H9 (cell line): ENCODE data around the gene HRC. TPM values are rescaled to one million over a fixed set of nuclear protein-coding genes. Genes with fewer than 3 reads are reported as not detected.

Experiments
- DNase-seq: peaks from one replicate; pipeline ENCODE4 v3.0.0-alpha.2; 2017
- H2AFZ ChIP-seq: one replicate; pipeline ENCODE4 v1.6.1; 2013; ENCODE audit warnings: mild to moderate bottlenecking, low read length, control low read depth, moderate library complexity
- H2AK5ac ChIP-seq: 2 replicates; pipeline ENCODE4 v1.6.1; 2013; ENCODE audit warnings: low read length, control low read depth, mixed read lengths; ENCODE audit not compliant: insufficient read length
- H2BK120ac ChIP-seq: one replicate; pipeline ENCODE4 v1.6.1; 2013; ENCODE audit warnings: low read depth, mild to moderate bottlenecking, low read length, control low read depth, inconsistent platforms; ENCODE audit not compliant: poor library complexity, severe bottlenecking
- H2BK12ac ChIP-seq: 2 replicates; pipeline ENCODE4 v1.6.1; 2013; ENCODE audit warnings: low read length, control low read depth, mixed read lengths, low read depth; ENCODE audit not compliant: insufficient read length
- H2BK15ac ChIP-seq: 2 replicates; pipeline ENCODE4 v1.6.1; 2013; ENCODE audit warnings: low read depth, low read length, control low read depth
- H2BK20ac ChIP-seq: one replicate; pipeline ENCODE4 v1.6.1; 2013; ENCODE audit warnings: low read depth, mild to moderate bottlenecking, low read length, control low read depth, inconsistent platforms; ENCODE audit not compliant: poor library complexity, severe bottlenecking
- H2BK5ac ChIP-seq: 2 replicates; pipeline ENCODE4 v1.6.1; 2013; ENCODE audit warnings: low read length, control low read depth, mixed read lengths; ENCODE audit not compliant: insufficient read length
- H3K14ac ChIP-seq: 2 replicates; pipeline ENCODE4 v1.6.1; 2013; ENCODE audit warnings: low read length, control low read depth; ENCODE audit not compliant: insufficient read depth
- H3K18ac ChIP-seq: 2 replicates; pipeline ENCODE4 v1.6.1; 2013; ENCODE audit warnings: low read depth, mild to moderate bottlenecking, mixed read lengths, low read length, control low read depth; ENCODE audit not compliant: insufficient read length
- H3K23ac ChIP-seq: 2 replicates; pipeline ENCODE4 v1.6.1; 2013; ENCODE audit warnings: low read length, control low read depth, mixed read lengths, low read depth; ENCODE audit not compliant: insufficient read length
- H3K23me2 ChIP-seq: 2 replicates; pipeline ENCODE4 v1.6.1; 2013; ENCODE audit warnings: low read depth, mild to moderate bottlenecking, mixed read lengths, low read length, control low read depth; ENCODE audit not compliant: insufficient read length, poor library complexity, severe bottlenecking
- H3K27ac ChIP-seq: 2 replicates; pipeline ENCODE4 v1.5.1; 2013; ENCODE audit warnings: low read length, control low read depth, mixed read lengths, low read depth; ENCODE audit not compliant: insufficient read length
- H3K27me3 ChIP-seq: 2 replicates; pipeline ENCODE4 v1.6.1; 2013; ENCODE audit warnings: low read length, control low read depth, inconsistent platforms; ENCODE audit not compliant: insufficient read depth
- H3K4ac ChIP-seq: 2 replicates; pipeline ENCODE4 v1.6.1; 2013; ENCODE audit warnings: low read depth, mild to moderate bottlenecking, control low read depth, inconsistent platforms, low read length, moderate library complexity
- H3K4me1 ChIP-seq: 2 replicates; pipeline ENCODE4 v1.6.1; 2013; ENCODE audit warnings: low read length, control low read depth, inconsistent platforms; ENCODE audit not compliant: insufficient read depth
- H3K4me2 ChIP-seq: 2 replicates; pipeline ENCODE4 v1.6.1; 2013; ENCODE audit warnings: low read length, control low read depth, mixed read lengths; ENCODE audit not compliant: insufficient read length, insufficient read depth
- H3K56ac ChIP-seq: 2 replicates; pipeline ENCODE4 v1.6.1; 2013; ENCODE audit warnings: low read depth, mild to moderate bottlenecking, mixed read lengths, low read length, control low read depth; ENCODE audit not compliant: insufficient read length
- H3K79me1 ChIP-seq: 2 replicates; pipeline ENCODE4 v1.6.1; 2013; ENCODE audit warnings: low read depth, mild to moderate bottlenecking, moderate library complexity, low read length, control low read depth, inconsistent platforms; ENCODE audit not compliant: insufficient read depth, poor library complexity, severe bottlenecking
- H3K79me2 ChIP-seq: 2 replicates; pipeline ENCODE4 v1.6.1; 2013; ENCODE audit warnings: low read length, control low read depth, inconsistent platforms; ENCODE audit not compliant: insufficient read depth
- H3K9ac ChIP-seq: 2 replicates; pipeline ENCODE4 v1.6.1; 2013; ENCODE audit warnings: low read length, control low read depth, mixed read lengths; ENCODE audit not compliant: insufficient read length; ENCODE audit errors: extremely low read depth
- H3K9me3 ChIP-seq: one replicate; pipeline ENCODE4 v1.6.1; 2013; ENCODE audit warnings: low read depth, low read length, inconsistent platforms; ENCODE audit not compliant: control insufficient read depth
- H3T11ph ChIP-seq: one replicate; pipeline ENCODE4 v1.6.1; 2013; ENCODE audit warnings: mild to moderate bottlenecking, low read length, control low read depth, inconsistent platforms
- H4K20me1 ChIP-seq: one replicate; pipeline ENCODE4 v1.6.1; 2013; ENCODE audit not compliant: control insufficient read depth, insufficient read length, insufficient read depth
- H4K5ac ChIP-seq: 2 replicates; pipeline ENCODE4 v1.6.1; 2013; ENCODE audit warnings: low read depth, mild to moderate bottlenecking, mixed read lengths, low read length, control low read depth; ENCODE audit not compliant: insufficient read length
- H4K8ac ChIP-seq: replicated peaks from 2 replicates; pipeline ENCODE4 v1.6.1; 2013; ENCODE audit warnings: low read length, control low read depth, mixed read lengths, low read depth; ENCODE audit not compliant: insufficient read length
- H4K91ac ChIP-seq: 2 replicates; pipeline ENCODE4 v1.6.1; 2013; ENCODE audit warnings: low read depth, mild to moderate bottlenecking, moderate library complexity, mixed read lengths, low read length, control low read depth; ENCODE audit not compliant: insufficient read length
- H3K27ac Mint-ChIP-seq, 3 experiments: 2 replicates in 2 of 3; 3 replicates in 1 of 3; pipeline ENCODE4 v1.8.0; 2020 to 2021; ENCODE audit warnings: mixed read lengths in 3 of 3, mild to moderate bottlenecking in 1 of 3, moderate library complexity in 1 of 3
- H3K27me3 Mint-ChIP-seq: 2 replicates; pipeline ENCODE4 v1.8.0; 2021; ENCODE audit warnings: low read depth, mild to moderate bottlenecking, moderate library complexity, mixed read lengths
- H3K36me3 Mint-ChIP-seq, 3 experiments: 2 replicates in 2 of 3; 3 replicates in 1 of 3; pipeline ENCODE4 v1.8.0; 2020 to 2021; ENCODE audit warnings: low read depth in 3 of 3, mixed read lengths in 3 of 3; ENCODE audit not compliant: insufficient read depth in 1 of 3
- H3K4me1 Mint-ChIP-seq, 2 experiments: 2 replicates each; pipeline ENCODE4 v1.8.0; 2020; ENCODE audit warnings: mixed read lengths in 2 of 2
- H3K4me3 Mint-ChIP-seq, 2 experiments: 2 replicates in 1 of 2; 3 replicates in 1 of 2; pipeline ENCODE4 v1.8.0; 2020 to 2021; ENCODE audit warnings: mild to moderate bottlenecking in 2 of 2, mixed read lengths in 2 of 2, moderate library complexity in 1 of 2
- H3K9me3 Mint-ChIP-seq, 2 experiments: 2 replicates in 1 of 2; 3 replicates in 1 of 2; pipeline ENCODE4 v1.8.0; 2020; ENCODE audit warnings: mild to moderate bottlenecking in 2 of 2, mixed read lengths in 2 of 2, moderate library complexity in 1 of 2
- CTCF ChIP-seq: fragments of 200-600 bp; sonication (generic); conservative IDR thresholded peaks from 3 replicates; pipeline ENCODE4 v1.8.0; 2021; ENCODE audit warnings: antibody characterized with exemption, mild to moderate bottlenecking
- WGBS: extraction: QIAGEN DNeasy Blood & Tissue Kit; methylation state at CpG from one replicate; pipeline ENCODE4 v1.1.7; 2013; ENCODE audit warnings: missing lambda C conversion rate, low lambda C conversion rate, mixed read lengths; ENCODE audit not compliant: insufficient read length; ENCODE audit errors: extremely low coverage; 5-methylcytosine and 5-hydroxymethylcytosine counted together
- total RNA-seq: library from RNA; stranded (reverse); gene quantifications from 2 replicates; pipeline ENCODE4 v1.2.1, GENCODE V29; 2021

HRC gene
- total RNA-seq, 1 experiment from 2014 or later: 1.8 TPM

- Histone ChIP-seq H3K23ac (no peak overlapping the region), H3K27ac (no peak overlapping the region), H3T11ph (no peak overlapping the region), H3K18ac (no peak overlapping the region), H2BK120ac (no peak overlapping the region), H3K79me1 (no peaks in the 10 kb centered on the region), H4K5ac (no peak overlapping the region), H3K56ac (no peak overlapping the region), H3K4me2 (no peak overlapping the region), H2BK12ac (no peak overlapping the region), H2BK20ac (no peak overlapping the region), H3K4me1 (no peaks in the 10 kb centered on the region; the same call in 1 of the 2 replicates), H4K20me1 (no peaks in the 10 kb centered on the region), H2BK15ac (no peak overlapping the region), H2AK5ac (no peak overlapping the region), H3K79me2 (no peaks in the 10 kb centered on the region), H2AFZ (no peak overlapping the region), H3K9me3 (no peaks in the 10 kb centered on the region), H3K14ac (no peak overlapping the region), H4K8ac (no peak overlapping the region), H3K9ac (no peak overlapping the region), H3K23me2 (peaks cover 3% of the 10 kb centered on the region), H4K91ac (no peak overlapping the region), H3K4ac (no peak overlapping the region), H2BK5ac (no peak overlapping the region), H3K27me3 (no peaks in the 10 kb centered on the region)
- Mint-ChIP-seq H3K9me3 (peaks cover 0 to 3% of the 10 kb centered on the region in 2 experiments; a peak in 1 of 5 replicates), H3K36me3 (peaks cover 35 to 47% (median 40%) of the 10 kb centered on the region in 3 experiments), H3K4me1 (peaks cover 20 to 40% of the 10 kb centered on the region in 2 experiments), H3K27ac (peak overlapping the region in 1 of 3 experiments; percentile 70; a peak in 3 of 7 replicates), H3K27me3 (peaks cover 3% of the 10 kb centered on the region), H3K4me3 (no peak overlapping the region; a peak in 1 of 5 replicates)
- no CpG with 5 or more reads among the region's 5 CpGs for WGBS
- DNase-seq: no peak
- no peak for TF ChIP-seq CTCF
Measured at GRCh38 chr19:49135686-49136085, 19.5 kb downstream of the HRC start.
